ENCODE results near the gene HDAC7. TPM values are rescaled to one million over a fixed set of nuclear protein-coding genes. Genes with fewer than 3 reads are reported as not detected.

The HDAC7 gene
- total RNA-seq, 1 donor from 2014 or later: 67.9 TPM

DNA sequence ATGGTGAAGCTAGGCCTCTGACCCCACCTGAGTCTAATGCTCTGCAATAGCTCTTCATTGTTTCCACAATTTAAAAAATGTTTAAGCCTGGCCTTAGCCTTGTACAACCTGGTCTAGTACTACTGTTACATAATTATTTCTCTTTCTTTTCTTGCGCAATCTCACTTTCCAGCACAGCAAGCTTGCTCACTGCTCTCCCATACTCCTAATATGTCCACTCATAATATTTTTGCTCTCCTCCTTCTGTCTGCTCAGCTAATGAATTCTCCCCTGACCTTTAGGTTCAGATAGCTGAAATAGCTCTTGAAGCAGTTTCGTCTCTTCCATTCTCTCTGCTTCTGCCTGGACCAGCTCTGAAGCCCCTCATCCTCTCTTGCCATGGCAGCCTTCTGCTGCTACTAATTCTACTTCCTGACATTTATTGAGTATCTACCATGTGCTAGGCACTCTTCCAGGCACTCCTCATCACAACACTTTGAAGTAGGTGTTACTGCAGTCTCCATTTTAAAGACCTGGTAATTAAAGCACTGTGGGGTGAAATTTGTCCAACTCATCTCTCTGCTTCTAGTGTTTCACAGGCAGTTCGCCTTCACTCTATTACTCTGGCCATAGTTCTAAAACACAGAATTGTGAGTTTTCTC lies 49.5 kb downstream of the HDAC7 start:
- Mint-ChIP-seq H3K27ac (ENCODE audit: unreplicated experiment) (no peak overlapping the region), H3K9me3 (ENCODE audit: unreplicated experiment) (peaks cover 13% of the 10 kb centered on the region), H3K27me3 (ENCODE audit: unreplicated experiment) (peaks cover 10% of the 10 kb centered on the region), H3K4me1 (ENCODE audit: low read depth, unreplicated experiment) (peaks cover 3% of the 10 kb centered on the region), H3K36me3 (ENCODE audit: unreplicated experiment) (no peaks in the 10 kb centered on the region), H3K4me3 (ENCODE audit: unreplicated experiment) (no peak overlapping the region)
- DNase-seq: no peak
- TF ChIP-seq CTCF (IDR thresholded peaks at IDR 0.05; ENCODE audit: partially characterized antibody, unreplicated experiment): no peak

DNA sequence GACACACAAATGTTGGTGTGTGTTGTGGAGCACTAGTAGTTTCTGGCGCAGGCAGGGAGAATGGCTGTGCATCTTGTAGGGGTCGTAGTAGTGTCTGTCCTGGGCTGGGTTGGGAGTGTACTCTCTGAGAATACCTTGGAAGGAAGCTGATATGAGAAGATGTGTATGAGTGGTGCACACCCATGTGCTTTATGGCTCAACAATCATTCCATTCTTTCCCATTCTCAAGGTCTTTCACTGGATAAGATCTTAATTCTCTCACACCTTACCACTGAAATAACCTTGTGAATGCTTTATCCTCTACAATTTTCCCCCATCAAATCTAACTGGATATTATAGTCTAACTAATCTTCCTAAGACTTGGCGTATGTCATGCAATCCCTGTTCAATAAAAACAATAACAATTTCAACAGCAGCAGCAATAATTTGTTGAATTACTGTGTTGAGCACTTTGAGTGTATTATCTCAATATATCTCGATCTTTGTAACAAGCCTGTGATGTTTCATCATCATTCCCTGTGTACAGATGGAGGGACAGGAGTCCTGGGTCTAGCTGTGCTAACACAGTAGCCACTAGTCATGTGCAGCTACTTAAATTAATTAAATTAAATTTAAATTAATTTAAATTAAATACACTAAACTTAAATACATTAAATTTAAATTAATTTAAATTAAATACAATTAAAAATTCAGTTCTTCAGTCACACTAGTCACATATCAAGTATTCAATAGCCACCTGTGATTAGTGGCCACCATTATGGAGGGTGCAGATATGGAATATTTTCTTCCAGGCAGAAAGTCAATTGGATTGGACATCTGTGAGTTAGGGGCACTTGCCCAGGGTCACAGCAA lies 50.2 kb downstream of the HDAC7 start:
- Mint-ChIP-seq H3K27me3 (ENCODE audit: unreplicated experiment) (peaks cover 10% of the 10 kb centered on the region), H3K4me1 (ENCODE audit: low read depth, unreplicated experiment) (peaks cover 3% of the 10 kb centered on the region), H3K4me3 (ENCODE audit: unreplicated experiment) (no peak overlapping the region), H3K36me3 (ENCODE audit: unreplicated experiment) (no peaks in the 10 kb centered on the region), H3K9me3 (ENCODE audit: unreplicated experiment) (peaks cover 13% of the 10 kb centered on the region), H3K27ac (ENCODE audit: unreplicated experiment) (no peak overlapping the region)
- DNase-seq: no peak
- TF ChIP-seq CTCF (IDR thresholded peaks at IDR 0.05; ENCODE audit: partially characterized antibody, unreplicated experiment): no peak

- no peak overlapping the region for H3K4me3 Mint-ChIP-seq (ENCODE audit: unreplicated experiment)
- H3K36me3 Mint-ChIP-seq (ENCODE audit: unreplicated experiment): no peaks in the 10 kb centered on the region
- TF ChIP-seq CTCF (IDR thresholded peaks at IDR 0.05; ENCODE audit: partially characterized antibody, unreplicated experiment): no peak
- peaks cover 10% of the 10 kb centered on the region for H3K27me3 Mint-ChIP-seq (ENCODE audit: unreplicated experiment)
- DNase-seq: no peak
- no peak overlapping the region for H3K27ac Mint-ChIP-seq (ENCODE audit: unreplicated experiment)
- peaks cover 8% of the 10 kb centered on the region for H3K4me1 Mint-ChIP-seq (ENCODE audit: low read depth, unreplicated experiment)
- H3K9me3 Mint-ChIP-seq (ENCODE audit: unreplicated experiment): peaks cover 9% of the 10 kb centered on the region
Observed at GRCh38 chr12:47768323-47768811, 51.3 kb downstream of the HDAC7 start.

GRCh38 chr12:47767216-47767724 lies 52.4 kb downstream of the HDAC7 start:
- peak; percentile 60 for DNase-seq
- Mint-ChIP-seq H3K4me1 (ENCODE audit: low read depth, unreplicated experiment) (peaks cover 14% of the 10 kb centered on the region), H3K36me3 (ENCODE audit: unreplicated experiment) (no peaks in the 10 kb centered on the region), H3K4me3 (ENCODE audit: unreplicated experiment) (no peak overlapping the region), H3K27me3 (ENCODE audit: unreplicated experiment) (peaks cover 9% of the 10 kb centered on the region), H3K27ac (ENCODE audit: unreplicated experiment) (no peak overlapping the region), H3K9me3 (ENCODE audit: unreplicated experiment) (peaks cover 7% of the 10 kb centered on the region)
- TF ChIP-seq CTCF (IDR thresholded peaks at IDR 0.05; ENCODE audit: partially characterized antibody, unreplicated experiment): peak; percentile 49

Data from glutamatergic neuron (in vitro differentiated cells).